GM23338 (cell line): ENCODE measurements around the gene PROC.

Source experiments
- CTCF ChIP-seq, 2 experiments: fragments of 200-600 bp in 1 of 2; sonication (generic) in 1 of 2; conservative IDR thresholded peaks; 2 replicates each; pipeline versions ENCODE4 v1.5.1 to v1.6.1; 2016 to 2017; ENCODE audit warnings: antibody characterized with exemption in 2 of 2, low read depth in 2 of 2, mild to moderate bottlenecking in 2 of 2, moderate library complexity in 1 of 2
- REST ChIP-seq: IDR thresholded peaks from one replicate; pipeline ENCODE4 v1.6.1; 2018; ENCODE audit warnings: antibody characterized with exemption; ENCODE audit not compliant: unreplicated experiment

- TF ChIP-seq CTCF (conservative IDR thresholded peaks at IDR 0.05; ENCODE audit: low read depth in 2 of 2) (no peak), REST (no peak)
These were observed 45.1 kb downstream of the PROC start for GRCh38 chr2:127463155-127463991.
